ENCODE data around the gene SYT7. TPM values are rescaled to one million over a fixed set of nuclear protein-coding genes. Genes with fewer than 3 reads are reported as not detected.
A peak's percentile ranks its signal among the peaks of the same experiment; 100 is the strongest.

SYT7 gene
- total RNA-seq, 1 donor from 2014 or later = not detected

DNA sequence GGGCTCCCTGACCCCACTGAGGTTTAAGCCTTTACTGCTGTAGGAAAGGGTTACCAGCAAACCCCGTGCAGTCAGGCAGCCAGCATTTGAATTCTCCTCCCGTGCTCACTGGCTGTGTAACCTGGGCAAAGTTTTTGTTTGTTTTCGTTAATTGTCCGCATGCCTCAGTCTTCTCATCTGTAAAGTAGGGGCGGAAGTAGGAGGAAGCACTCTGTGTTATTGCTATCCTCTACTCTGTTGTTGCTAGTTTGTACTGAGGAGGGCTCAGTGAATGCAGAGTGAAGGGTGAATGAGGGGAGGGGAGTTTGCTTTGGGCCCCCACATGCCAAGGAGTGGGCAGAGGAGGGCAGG is 14.0 kb upstream of the SYT7 start:
- intact Hi-C loops (cut with micrococcal nuclease) = no loop called here
- ChIA-PET POLR2A (no interaction called here), CTCF (no interaction called here)
- DNase-seq (no peak), ATAC-seq (ENCODE audit: low read depth) (no peak)
- Mint-ChIP-seq H3K36me3 (ENCODE audit: low read depth) (no peaks in the 10 kb centered on the region), H3K4me1 (peaks cover under 1% of the 10 kb centered on the region), H3K9me3 (no peaks in the 10 kb centered on the region), H3K4me3 (no peak overlapping the region), H3K27me3 (peaks cover 47% of the 10 kb centered on the region), H3K27ac (no peak overlapping the region)
- TF ChIP-seq, protein P1, sequence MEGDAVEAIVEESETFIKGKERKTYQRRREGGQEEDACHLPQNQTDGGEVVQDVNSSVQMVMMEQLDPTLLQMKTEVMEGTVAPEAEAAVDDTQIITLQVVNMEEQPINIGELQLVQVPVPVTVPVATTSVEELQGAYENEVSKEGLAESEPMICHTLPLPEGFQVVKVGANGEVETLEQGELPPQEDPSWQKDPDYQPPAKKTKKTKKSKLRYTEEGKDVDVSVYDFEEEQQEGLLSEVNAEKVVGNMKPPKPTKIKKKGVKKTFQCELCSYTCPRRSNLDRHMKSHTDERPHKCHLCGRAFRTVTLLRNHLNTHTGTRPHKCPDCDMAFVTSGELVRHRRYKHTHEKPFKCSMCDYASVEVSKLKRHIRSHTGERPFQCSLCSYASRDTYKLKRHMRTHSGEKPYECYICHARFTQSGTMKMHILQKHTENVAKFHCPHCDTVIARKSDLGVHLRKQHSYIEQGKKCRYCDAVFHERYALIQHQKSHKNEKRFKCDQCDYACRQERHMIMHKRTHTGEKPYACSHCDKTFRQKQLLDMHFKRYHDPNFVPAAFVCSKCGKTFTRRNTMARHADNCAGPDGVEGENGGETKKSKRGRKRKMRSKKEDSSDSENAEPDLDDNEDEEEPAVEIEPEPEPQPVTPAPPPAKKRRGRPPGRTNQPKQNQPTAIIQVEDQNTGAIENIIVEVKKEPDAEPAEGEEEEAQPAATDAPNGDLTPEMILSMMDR (IDR thresholded peaks at IDR 0.05) = no peak

DNA sequence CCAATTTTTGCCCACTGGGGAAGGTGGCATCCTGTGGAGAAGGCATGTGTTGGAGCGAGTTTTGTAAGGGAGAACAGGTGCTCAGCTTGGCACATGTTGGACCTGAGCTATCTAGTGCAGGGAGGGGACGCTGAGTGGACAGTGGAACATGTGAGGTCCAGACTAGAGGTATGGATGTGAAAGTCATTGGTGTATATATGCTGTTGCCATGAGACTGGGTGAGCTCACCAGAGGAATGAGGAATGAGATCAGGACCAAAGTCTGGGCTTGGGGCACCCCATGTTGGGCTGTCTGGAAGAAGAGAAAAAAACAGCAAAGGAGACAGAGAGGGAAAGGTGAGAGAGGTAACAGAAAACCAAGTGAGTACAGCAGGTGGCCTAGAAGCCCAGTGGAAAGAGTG is 12.3 kb upstream of the SYT7 start:
- TF ChIP-seq, protein P1 (IDR thresholded peaks at IDR 0.05) = no peak
- Mint-ChIP-seq H3K36me3 (ENCODE audit: low read depth) (no peaks in the 10 kb centered on the region), H3K9me3 (no peaks in the 10 kb centered on the region), H3K4me3 (no peak overlapping the region), H3K27ac (no peak overlapping the region), H3K27me3 (peaks cover 54% of the 10 kb centered on the region), H3K4me1 (peaks cover 11% of the 10 kb centered on the region)
- intact Hi-C loops (cut with micrococcal nuclease) = no loop called here
- POLR2A ChIA-PET = no interaction called here
- ATAC-seq (ENCODE audit: low read depth) (no peak), DNase-seq (no peak)
- CTCF ChIA-PET = no interaction called here

DNA sequence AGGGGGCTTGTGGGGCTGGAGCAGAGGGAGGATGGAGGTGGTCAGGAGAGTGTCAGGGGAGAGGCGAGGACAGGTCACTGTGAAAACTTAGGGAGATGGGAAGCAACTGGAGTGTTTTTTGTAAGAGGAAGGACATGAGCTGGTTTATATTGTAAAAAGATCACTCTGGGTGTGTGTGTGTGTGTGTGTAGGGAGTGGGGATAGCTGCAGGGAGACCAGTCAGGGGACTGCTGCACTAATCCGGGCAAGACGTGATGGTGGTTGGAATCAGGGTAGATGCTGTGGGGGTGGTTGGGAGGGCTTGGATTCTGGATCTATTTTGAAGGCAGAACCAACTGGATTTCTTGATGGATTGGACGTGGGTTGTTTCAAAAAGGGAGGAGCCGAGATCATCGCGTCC is 11.3 kb upstream of the SYT7 start:
- peaks cover 49% of the 10 kb centered on the region for H3K27me3 Mint-ChIP-seq
- intact Hi-C loops (cut with micrococcal nuclease) = no loop called here
- TF ChIP-seq, protein P1 (IDR thresholded peaks at IDR 0.05) = no peak
- ChIA-PET CTCF (no interaction called here), POLR2A (no interaction called here)
- no peak for DNase-seq
- H3K4me1 Mint-ChIP-seq = peaks cover 12% of the 10 kb centered on the region
- H3K9me3 Mint-ChIP-seq = no peaks in the 10 kb centered on the region
- H3K27ac Mint-ChIP-seq = no peak overlapping the region
- H3K36me3 Mint-ChIP-seq (ENCODE audit: low read depth) = no peaks in the 10 kb centered on the region
- ATAC-seq (ENCODE audit: low read depth) = no peak
- H3K4me3 Mint-ChIP-seq = no peak overlapping the region

DNA sequence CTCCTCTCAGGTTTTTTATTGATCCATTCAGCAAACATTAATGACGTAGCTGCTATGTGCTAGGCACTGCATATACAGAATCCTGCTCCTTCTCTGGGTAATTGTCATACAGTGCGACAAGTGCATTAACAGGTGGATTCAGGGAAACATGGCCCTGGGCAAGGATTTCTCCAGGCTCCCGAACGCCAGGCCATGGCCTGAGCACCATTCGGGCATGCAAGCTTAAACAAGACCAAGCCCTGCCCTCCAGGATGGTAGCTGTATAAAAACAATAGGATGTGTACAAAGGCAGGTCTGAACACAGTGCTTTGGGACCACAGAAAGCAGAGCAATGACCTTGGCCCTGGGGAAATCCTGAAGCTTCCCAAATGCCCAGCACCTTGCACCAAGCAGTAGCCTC is 9.1 kb upstream of the SYT7 start:
- Mint-ChIP-seq H3K9me3 (no peaks in the 10 kb centered on the region), H3K36me3 (ENCODE audit: low read depth) (no peaks in the 10 kb centered on the region), H3K4me1 (peaks cover 12% of the 10 kb centered on the region), H3K4me3 (no peak overlapping the region), H3K27me3 (peaks cover 55% of the 10 kb centered on the region), H3K27ac (peak overlapping the region; percentile 13)
- intact Hi-C loops (cut with micrococcal nuclease) = loop anchor here (10.0 kb wide), 2 partner anchors 225 to 295 kb away; partner anchors contain the start of genes FADS1 and VWCE
- ChIA-PET POLR2A (no interaction called here), CTCF (no interaction called here)
- ATAC-seq (ENCODE audit: low read depth) (no peak), DNase-seq (no peak)
- TF ChIP-seq, protein P1 (IDR thresholded peaks at IDR 0.05) = no peak

DNA sequence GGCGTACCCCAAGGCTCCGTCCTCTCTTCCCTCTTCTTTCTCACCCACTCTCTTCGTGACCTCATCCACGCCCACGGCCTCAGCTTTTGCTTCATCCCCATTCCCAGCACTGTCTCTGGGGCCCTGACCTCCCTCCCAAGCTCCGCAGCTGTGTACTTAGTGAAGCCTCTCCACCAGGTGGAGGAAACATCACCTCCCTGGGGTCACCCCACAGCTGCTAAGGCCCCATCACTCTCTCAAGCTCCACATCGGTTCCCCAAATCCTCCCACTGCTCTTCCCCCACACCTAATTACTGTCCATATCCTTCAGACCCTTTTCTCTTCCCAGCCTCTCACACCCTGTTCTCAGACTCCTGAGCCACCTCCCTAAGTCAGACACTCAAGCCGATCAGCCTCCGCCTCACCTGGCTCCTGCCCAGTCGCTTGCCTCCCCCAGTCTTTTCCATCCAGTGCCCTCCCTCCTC is 7.9 kb upstream of the SYT7 start:
- Mint-ChIP-seq H3K9me3 (no peaks in the 10 kb centered on the region), H3K36me3 (ENCODE audit: low read depth) (no peaks in the 10 kb centered on the region), H3K4me3 (peak overlapping the region; percentile 76), H3K27ac (no peak overlapping the region), H3K27me3 (peaks cover 53% of the 10 kb centered on the region), H3K4me1 (peaks cover 12% of the 10 kb centered on the region)
- TF ChIP-seq, protein P1 (IDR thresholded peaks at IDR 0.05) = no peak
- DNase-seq (no peak), ATAC-seq (ENCODE audit: low read depth) (no peak)
- intact Hi-C loops (cut with micrococcal nuclease) = loop anchor here (10.0 kb wide), 2 partner anchors 226 to 294 kb away; partner anchors contain the start of genes FADS1 and VWCE
- ChIA-PET CTCF (no interaction called here), POLR2A (no interaction called here)

Measured in activated B cell treated with CpG ODN at 0.5 μM for 24 hours (primary cell).